Osteocyte (in vitro differentiated cells): ENCODE results near the gene BATF3. TPM values are rescaled to one million over a fixed set of nuclear protein-coding genes. Genes with fewer than 3 reads are reported as not detected.
A peak's percentile ranks its signal among the peaks of the same experiment; 100 is the strongest.

ENCODE experiments used
- DNase-seq: peaks from one replicate; pipeline ENCODE4 v3.0.0; 2021; ENCODE audit warnings: mixed read lengths; ENCODE audit not compliant: unreplicated experiment; ENCODE audit errors: extremely low spot score
- H3K27ac Mint-ChIP-seq: one replicate; pipeline ENCODE4 v1.8.0; 2021; ENCODE audit warnings: mild to moderate bottlenecking, mixed read lengths; ENCODE audit not compliant: unreplicated experiment
- H3K27me3 Mint-ChIP-seq: one replicate; pipeline ENCODE4 v1.8.0; 2021; ENCODE audit warnings: mixed read lengths; ENCODE audit not compliant: unreplicated experiment
- H3K36me3 Mint-ChIP-seq: one replicate; pipeline ENCODE4 v1.8.0; 2021; ENCODE audit warnings: mixed read lengths; ENCODE audit not compliant: unreplicated experiment
- H3K4me1 Mint-ChIP-seq: one replicate; pipeline ENCODE4 v1.8.0; 2021; ENCODE audit warnings: mixed read lengths; ENCODE audit not compliant: unreplicated experiment
- H3K4me3 Mint-ChIP-seq: one replicate; pipeline ENCODE4 v1.8.0; 2021; ENCODE audit warnings: mild to moderate bottlenecking, moderate library complexity, mixed read lengths; ENCODE audit not compliant: unreplicated experiment
- H3K9me3 Mint-ChIP-seq: one replicate; pipeline ENCODE4 v1.8.0; 2021; ENCODE audit warnings: mixed read lengths; ENCODE audit not compliant: unreplicated experiment
- total RNA-seq: library from RNA; stranded (reverse); gene quantifications from 2 replicates; pipeline ENCODE4 v1.2.1, GENCODE V29; 2021
- TF ChIP-seq, protein P1 (sequence below): fragments of 200-600 bp; sonication (generic); IDR thresholded peaks from 2 replicates; pipeline ENCODE4 v1.5.0; 2021; ENCODE audit warnings: antibody characterized with exemption, mild to moderate bottlenecking, moderate library complexity

Gene BATF3
- total RNA-seq, 1 donor from 2014 or later, result 0.56 TPM

DNA sequence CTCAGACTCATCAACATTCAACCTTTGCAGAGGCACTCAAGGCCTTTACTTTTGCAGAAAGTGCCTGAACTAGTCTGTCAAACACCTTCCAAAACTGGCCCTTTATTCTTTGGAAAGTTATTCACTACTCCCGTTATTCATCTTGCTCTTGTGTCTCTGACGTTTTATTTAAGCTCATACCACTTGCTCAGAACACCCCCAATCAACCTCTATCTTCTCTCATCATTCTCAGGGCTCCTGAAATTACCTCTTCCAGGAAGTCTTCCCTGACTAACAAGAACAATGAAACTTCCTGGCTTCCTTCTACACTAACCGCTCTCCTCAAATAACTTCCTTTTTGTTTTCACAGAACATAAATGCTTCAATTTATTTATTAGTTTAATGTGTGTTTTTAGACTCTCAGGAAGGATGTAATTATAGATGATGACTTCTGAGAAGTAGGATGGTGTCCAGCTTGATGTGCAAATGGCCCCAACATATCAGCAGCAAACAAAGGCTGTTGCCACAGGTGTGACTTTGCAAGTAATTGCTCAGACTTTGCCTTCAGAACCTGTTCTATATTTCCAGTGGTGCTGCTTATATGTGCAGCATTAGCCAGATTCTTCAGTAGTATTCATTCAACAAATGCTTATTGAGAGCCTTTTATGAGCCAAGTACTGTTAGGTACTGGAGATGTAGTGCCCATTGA is 22.8 kb upstream of the BATF3 start:
- Mint-ChIP-seq H3K27me3 (peaks cover 7% of the 10 kb centered on the region), H3K36me3 (no peaks in the 10 kb centered on the region), H3K9me3 (no peaks in the 10 kb centered on the region), H3K4me3 (no peak overlapping the region), H3K27ac (no peak overlapping the region), H3K4me1 (peaks cover 3% of the 10 kb centered on the region)
- no peak for DNase-seq
- TF ChIP-seq, protein P1, sequence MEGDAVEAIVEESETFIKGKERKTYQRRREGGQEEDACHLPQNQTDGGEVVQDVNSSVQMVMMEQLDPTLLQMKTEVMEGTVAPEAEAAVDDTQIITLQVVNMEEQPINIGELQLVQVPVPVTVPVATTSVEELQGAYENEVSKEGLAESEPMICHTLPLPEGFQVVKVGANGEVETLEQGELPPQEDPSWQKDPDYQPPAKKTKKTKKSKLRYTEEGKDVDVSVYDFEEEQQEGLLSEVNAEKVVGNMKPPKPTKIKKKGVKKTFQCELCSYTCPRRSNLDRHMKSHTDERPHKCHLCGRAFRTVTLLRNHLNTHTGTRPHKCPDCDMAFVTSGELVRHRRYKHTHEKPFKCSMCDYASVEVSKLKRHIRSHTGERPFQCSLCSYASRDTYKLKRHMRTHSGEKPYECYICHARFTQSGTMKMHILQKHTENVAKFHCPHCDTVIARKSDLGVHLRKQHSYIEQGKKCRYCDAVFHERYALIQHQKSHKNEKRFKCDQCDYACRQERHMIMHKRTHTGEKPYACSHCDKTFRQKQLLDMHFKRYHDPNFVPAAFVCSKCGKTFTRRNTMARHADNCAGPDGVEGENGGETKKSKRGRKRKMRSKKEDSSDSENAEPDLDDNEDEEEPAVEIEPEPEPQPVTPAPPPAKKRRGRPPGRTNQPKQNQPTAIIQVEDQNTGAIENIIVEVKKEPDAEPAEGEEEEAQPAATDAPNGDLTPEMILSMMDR, result no peak

DNA sequence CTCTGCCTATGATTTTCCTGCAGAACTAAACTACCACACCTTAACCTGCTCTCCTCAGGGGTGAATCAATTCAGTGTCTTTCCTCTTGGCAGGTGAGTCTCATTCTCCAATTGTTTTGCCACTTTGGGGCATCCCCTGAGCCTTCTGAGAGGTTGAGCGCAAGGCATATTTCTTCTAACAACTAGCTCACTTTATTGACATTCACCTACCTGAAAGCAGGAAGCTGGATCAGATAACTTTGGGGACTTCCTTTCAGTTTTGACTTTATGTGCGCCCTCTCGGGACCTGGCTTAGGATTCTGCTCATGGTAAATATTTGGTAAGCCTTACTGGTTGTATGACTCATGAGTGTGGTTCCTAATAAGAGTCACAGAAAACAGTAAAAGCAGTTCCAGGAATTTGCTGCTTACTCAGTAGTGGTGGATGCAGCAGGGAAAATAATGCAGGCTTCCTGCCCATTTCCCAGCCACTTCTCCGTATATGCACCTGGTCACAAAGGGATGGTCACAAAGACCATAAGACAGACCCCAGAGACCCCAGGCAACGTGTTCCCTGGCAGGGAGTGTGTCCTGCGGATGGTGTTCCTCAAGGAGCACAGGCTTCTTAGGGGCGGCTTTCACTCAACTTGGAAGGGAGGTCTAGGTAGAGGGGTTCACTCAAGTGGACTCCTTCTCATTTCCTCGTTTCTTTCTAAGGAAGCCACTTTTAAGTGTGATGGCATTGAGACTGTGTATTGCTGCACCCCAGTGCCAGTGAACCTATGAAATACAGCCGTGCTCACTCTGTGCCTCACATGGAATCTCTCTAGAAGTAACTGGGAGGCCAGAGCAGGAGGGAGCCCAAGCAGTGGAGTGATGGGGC is 22.0 kb upstream of the BATF3 start:
- no peaks in the 10 kb centered on the region for H3K36me3 Mint-ChIP-seq
- no peak overlapping the region for H3K4me3 Mint-ChIP-seq
- no peak for DNase-seq
- H3K9me3 Mint-ChIP-seq, result no peaks in the 10 kb centered on the region
- TF ChIP-seq, protein P1, result no peak
- peaks cover 8% of the 10 kb centered on the region for H3K27me3 Mint-ChIP-seq
- H3K4me1 Mint-ChIP-seq, result peaks cover 3% of the 10 kb centered on the region
- H3K27ac Mint-ChIP-seq, result no peak overlapping the region

DNA sequence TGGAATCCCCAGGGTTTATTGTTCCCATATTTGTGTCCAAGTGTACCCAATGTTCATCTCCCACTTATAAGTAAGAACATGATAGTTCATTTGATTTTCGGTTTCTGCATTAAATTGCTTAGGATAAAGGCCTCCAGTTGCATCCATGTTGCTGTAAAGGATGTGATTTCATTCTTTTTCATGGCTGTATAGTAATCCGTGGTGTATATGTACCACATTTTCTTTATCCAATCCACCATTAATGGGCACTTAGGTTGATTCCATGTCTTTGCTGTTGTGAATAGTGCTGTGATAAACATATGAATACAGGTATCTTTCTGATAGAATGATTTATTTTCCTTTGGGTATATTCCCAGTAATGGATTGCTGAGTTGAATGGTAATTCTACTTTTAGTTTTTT is 20.0 kb upstream of the BATF3 start:
- Mint-ChIP-seq H3K4me1 (peaks cover 3% of the 10 kb centered on the region), H3K36me3 (no peaks in the 10 kb centered on the region), H3K27ac (no peak overlapping the region), H3K9me3 (no peaks in the 10 kb centered on the region), H3K27me3 (peaks cover 10% of the 10 kb centered on the region), H3K4me3 (no peak overlapping the region)
- TF ChIP-seq, protein P1, result no peak
- DNase-seq, result no peak

DNA sequence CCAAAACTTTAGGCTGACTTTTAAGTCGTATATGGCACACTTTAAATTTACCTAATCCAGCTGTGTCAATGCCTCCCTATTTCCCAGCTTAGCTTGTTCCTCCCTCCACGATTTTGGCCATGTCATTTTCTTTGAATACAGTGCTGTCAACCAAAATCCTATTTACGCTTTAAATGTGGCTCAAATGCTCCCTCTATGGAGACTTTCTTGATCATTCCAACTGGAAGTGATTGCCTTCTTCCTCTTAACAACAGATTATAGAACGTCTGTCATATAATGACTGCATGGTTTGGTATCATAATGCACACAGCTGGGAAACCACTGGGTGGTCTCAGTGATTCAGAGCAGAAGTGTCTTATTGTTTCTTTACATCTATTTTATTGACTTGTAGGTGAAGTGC is 18.9 kb upstream of the BATF3 start:
- H3K4me3 Mint-ChIP-seq, result no peak overlapping the region
- peaks cover 3% of the 10 kb centered on the region for H3K4me1 Mint-ChIP-seq
- peaks cover 10% of the 10 kb centered on the region for H3K27me3 Mint-ChIP-seq
- H3K36me3 Mint-ChIP-seq, result no peaks in the 10 kb centered on the region
- TF ChIP-seq, protein P1, result peak; percentile 40
- H3K27ac Mint-ChIP-seq, result no peak overlapping the region
- no peak for DNase-seq
- no peaks in the 10 kb centered on the region for H3K9me3 Mint-ChIP-seq

DNA sequence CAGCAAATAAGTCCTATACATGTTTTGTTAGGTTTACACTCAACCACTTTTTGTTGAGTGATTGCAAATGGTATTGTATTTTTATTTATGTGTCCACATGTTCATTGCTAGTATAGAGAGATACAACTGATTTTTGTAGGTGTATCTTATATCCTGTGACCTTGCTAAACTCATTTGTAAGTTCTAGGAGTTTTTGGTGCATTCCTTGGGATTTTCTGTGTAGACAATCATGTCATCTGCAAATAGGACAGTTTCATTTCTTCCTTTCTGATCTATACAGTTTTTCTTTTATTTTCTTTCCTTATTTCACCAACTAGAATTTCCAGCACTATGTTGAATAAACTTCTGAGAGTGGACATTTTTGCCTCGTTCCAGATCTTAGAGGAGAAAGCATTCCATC is 16.5 kb upstream of the BATF3 start:
- H3K4me1 Mint-ChIP-seq, result no peaks in the 10 kb centered on the region
- TF ChIP-seq, protein P1, result no peak
- H3K36me3 Mint-ChIP-seq, result no peaks in the 10 kb centered on the region
- no peak overlapping the region for H3K4me3 Mint-ChIP-seq
- H3K27ac Mint-ChIP-seq, result no peak overlapping the region
- no peaks in the 10 kb centered on the region for H3K9me3 Mint-ChIP-seq
- DNase-seq, result no peak
- peaks cover 10% of the 10 kb centered on the region for H3K27me3 Mint-ChIP-seq
